GM18511 (cell line): ENCODE data around the gene TUBB3.
"Not testable (repeated sequence)": the region's sequence is repeated elsewhere in the genome, so short reads cannot be mapped to it uniquely, and the experiment has no call there.

Experiments
- ATAC-seq: cut with Tn5 transposase; IDR thresholded peaks from one replicate; pipeline ENCODE4 v1.9.1; 2021; ENCODE audit warnings: mild to moderate bottlenecking, moderate library complexity; ENCODE audit not compliant: unreplicated experiment

TUBB3 gene

DNA sequence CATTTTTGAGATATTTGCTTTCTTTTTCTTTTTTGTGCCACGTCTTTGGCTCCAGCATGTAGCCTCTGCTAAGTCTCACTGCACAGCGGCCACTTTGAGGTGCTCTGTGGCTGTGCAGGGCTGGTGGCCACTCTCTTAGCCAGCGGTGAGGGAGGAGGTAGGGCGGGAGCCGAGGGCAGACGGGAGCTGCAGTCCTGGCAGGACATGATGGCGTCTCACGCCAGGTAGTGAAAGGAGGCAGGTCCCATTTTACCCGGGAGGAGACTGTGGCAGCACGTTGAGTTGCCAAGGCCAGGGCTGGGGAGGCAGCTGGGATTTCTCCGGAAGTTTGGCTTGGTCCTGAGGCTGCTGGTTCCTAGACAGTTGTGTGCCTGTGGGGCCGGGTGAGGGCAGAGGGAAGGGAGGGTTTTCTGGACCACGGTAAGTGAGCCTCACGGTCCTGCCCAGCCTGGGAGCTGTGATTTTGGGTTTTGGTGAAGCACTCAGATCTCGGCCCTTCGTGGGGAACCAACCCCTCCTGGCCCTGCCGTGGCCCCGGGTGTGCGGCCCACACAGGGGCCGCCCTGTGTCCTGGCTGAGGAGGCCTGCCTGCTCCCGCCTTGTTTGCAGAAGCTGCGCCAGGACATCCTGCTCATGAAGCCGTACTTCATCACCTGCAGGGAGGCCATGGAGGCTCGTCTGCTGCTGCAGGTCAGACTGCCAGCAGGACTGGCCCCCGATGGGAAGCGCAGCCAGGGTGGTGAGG, 39.8 kb downstream of the TUBB3 start:
- no peak for ATAC-seq

GRCh38 chr16:89964201-89964600, 41.1 kb downstream of the TUBB3 start:
- no peak for ATAC-seq

DNA sequence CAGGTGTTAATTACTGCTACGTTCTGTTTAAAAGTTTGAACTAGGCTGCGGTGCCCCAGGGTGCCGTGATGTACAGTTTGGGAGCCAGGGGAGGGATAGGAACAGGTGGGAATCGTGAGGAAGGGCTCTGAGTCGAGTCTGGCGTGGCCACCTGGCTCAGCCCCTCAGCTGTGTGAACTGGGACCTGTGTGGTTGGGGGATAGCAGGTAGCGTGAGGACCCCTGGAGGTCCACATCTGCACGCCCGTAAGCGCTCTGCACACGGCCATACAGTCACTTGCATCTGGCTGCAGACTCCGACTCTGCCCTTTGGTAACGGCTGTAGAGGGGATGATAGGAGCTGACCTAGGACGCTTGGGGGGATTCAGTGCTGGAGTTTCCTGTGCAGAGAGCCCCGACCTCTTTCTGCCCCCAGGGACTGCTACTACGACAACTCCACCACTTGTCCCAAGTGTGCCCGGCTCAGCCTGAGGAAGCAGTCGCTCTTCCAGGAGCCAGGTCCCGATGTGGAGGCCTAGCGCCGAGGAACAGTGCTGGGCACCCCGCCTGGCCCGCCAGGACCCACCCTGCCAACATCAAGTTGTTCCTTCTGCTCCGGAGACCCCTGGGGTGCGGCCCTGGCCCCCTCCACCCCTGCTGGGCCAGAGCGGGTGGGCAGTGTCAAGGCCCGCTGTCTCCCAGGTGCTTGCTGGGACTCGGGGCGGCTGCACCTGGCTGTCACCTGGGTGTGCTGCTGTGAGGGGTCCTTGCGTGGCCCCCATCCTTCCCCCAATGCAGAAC, 42.5 kb downstream of the TUBB3 start:
- ATAC-seq, result no peak

DNA sequence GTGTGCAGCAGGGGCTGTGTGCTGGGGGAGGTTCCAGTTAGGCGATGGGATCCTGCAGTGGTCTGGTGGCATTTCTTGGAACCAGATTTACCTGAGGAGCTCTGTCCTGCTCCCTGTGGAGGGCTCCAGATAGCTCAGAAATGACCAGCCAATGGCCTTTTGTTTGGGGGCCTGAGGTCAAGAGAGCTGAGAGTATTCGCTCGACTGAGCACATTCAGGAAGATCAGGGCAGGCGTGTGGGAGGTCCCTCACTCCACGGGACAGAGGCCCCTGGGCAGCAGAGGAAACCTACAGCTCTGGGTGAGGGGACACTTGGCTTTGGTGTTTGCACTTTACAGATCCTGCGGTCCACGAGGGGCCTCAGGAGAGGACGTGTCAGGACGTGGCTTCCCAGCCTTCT, 43.6 kb downstream of the TUBB3 start:
- ATAC-seq, result no peak

DNA sequence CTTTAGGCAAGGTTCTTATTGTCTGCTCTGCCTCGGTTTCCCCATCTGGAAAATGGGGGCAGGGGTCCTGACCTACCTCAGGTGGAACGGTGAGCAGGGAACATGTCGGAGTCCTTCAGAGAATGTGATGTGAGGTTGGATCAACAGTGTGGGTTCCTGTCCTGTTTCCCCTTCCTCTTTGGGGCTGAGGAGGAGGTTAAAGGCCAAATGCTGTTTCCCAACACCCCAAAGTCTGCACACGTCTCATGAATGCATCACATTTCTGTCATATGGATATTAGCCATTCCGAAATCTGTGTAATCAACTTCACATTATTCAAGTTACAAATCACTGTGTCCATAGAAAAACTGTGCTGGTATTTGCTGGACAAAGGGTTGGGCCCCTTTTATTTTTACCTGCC, 44.3 kb downstream of the TUBB3 start:
- ATAC-seq, result not testable (repeated sequence)

GRCh38 chr16:89968074-89968473, 44.9 kb downstream of the TUBB3 start:
- ATAC-seq, result not testable (repeated sequence)

DNA sequence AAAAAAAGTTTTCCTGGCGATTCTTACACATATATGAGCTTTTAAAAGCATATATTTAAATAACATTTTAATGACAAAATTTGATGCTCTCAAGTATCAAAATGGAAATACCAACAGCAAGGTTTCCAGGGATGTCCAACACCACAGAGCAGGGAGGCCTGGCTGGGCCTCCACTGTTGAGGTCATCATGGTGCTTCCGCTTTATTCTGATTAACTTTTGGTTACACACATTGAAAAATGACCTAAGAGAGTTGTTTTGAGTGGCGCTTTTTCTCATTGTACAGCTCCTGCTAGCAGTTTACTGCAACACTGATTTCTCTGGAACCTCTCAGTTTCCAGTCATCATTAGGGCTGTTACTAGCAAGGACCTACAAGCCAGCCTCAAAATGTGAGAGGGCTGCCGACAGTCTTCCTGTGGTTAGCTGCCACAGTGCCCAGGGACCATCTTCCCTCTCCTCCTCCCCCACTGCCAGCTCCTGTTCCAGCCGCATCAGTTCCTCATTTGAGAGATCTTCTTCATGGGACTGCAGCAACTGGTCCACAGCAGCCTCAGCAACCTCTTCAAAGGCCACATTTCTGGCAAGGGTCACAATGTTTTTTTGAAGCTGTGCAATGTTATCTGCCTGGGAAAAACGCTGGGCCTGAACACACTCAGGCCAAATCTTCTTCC, 46.7 kb downstream of the TUBB3 start:
- ATAC-seq, result no peak

- no peak for ATAC-seq
Observed at GRCh38 chr16:89971495-89972243, 48.5 kb downstream of the TUBB3 start.

DNA sequence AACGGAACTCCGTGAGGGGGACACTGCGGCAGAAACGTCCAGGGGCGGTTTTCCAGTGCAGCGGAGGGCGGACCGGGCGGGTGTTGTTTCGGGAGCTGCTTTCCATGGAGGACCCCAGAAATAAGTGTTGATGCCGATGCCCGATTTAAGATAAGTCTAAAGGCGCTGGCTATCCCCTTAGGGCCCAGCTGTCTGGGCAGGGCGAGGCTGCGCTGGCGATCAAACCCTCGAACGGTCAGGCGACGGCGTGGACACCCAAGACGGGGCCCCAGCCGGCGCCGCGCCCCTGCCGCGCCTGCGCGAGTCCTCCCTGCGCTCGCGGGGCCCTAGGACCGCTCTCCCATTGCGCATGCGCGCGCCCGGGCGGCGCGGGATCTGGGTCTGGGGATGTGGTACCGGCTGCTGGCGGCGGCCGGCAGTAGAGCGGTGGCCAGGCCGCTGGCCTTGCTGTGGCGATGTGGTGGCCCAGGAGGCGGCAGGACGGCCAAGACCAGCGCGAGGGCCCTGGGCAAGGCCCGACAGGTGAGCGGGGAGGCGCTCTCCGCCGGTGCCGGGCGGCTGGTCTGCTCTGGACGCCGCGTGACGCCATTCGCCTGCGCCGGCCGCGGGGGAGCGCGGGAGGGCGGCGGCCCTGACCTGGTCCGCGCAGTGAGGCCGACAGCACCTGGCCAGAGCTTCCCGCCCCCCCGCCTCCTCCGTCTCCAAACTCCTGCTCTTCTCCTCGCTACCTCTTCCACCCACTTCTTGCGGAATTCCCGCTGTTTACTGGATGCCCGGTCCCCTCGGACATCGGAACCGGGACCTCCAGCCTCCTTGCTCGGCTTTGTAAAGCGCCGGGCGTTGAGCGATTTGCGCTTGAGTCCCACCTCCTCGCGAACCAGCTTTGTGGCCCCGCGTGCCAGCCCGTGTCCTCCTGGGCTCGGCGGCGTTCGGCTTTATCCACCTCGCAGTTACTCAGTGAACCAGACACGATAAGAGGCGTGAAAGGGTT, 49.4 kb downstream of the TUBB3 start:
- ATAC-seq, result peak; percentile 92

DNA sequence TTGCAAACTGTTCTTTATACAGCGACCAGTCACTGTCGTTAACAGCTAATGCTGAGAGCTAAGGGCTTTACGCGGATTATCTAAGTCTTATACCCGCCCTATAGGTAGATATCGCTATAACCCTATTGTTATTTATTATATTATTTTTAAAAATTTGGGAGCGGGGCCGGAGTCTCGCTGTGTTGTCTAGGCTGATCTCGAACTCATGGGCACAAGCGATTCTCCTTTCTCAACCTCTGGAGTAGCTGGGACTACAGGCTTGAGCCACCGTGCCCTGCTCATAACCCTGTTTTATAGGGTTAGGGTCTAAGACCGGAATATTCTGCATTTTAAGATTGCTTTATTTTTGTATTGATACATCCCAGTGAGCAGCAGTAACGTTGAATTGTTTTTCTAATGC, 50.1 kb downstream of the TUBB3 start:
- no peak for ATAC-seq

DNA sequence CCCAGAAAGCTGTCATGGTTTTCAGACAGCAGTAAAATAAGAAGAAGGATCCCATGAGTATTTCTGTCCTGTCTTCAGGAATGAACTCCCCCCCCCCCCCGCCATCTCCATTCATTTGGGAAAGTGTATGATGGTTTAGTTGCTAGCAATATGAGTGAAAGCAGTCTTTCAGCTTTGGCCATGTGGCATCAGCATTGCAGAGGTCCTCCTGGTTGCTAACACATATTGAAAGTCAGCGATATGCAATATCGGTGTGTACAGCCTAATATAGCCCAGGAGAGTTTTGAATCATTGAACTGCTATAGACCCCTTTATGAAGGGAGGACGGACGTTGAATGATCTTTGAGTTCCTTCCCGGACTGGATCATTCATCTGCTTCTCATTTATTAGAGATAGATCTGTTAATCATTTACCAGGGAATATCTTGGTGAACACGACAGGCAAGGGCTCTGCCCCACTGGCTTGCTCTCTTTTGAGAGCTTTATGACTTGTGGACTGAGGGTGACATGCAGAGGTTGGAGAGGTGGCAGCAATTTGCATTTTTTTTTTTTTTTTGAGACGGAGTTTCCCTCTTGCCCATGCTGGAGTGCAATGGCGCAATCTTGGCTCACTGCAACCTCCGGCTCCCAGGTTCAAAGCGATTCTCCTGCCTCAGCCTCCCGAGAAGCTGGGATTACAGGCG, 50.7 kb downstream of the TUBB3 start:
- no peak for ATAC-seq

GRCh38 chr16:89974870-89975269, 51.7 kb downstream of the TUBB3 start:
- no peak for ATAC-seq

- no peak for ATAC-seq
Observed at GRCh38 chr16:89981414-89981813, 58.3 kb downstream of the TUBB3 start.

DNA sequence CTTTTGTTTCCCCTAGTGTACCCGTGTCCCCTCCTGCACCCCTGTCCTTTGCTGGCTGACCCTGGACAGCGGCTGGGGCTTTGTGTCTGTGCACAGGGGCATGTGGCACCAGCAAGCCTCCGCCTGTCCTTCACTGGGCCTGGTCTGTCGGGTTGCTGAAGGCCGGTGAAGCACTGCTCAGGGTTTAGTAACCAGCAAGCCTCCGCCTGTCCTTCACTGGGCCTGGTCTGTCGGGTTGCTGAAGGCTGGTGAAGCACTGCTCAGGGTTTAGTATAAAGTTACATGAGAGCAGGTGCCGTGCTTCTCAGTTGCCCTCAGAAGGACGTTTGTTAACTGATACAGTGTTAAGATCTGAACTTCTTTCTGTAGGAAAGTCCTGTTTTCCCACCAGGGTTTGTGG, 59.2 kb downstream of the TUBB3 start:
- no peak for ATAC-seq

DNA sequence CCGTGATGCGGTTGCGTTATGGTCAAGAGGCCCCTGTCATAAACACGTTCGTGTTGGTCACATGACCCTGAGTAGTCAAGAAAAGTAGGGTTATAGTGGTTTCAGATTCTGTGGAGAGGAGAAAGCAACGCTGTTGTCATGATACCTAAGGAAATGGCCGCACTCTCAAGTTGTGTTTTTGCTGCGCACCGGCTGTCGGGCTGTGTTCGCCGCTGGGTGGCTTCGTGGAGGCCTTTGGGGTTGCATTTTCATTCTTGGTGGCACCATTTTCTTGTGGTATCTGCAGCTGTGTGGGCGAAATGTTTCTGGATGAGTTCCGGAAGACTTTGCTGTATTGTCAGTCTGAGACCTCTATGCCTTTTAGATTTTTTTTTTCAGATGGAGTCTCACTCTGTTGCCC, 60.4 kb downstream of the TUBB3 start:
- no peak for ATAC-seq

DNA sequence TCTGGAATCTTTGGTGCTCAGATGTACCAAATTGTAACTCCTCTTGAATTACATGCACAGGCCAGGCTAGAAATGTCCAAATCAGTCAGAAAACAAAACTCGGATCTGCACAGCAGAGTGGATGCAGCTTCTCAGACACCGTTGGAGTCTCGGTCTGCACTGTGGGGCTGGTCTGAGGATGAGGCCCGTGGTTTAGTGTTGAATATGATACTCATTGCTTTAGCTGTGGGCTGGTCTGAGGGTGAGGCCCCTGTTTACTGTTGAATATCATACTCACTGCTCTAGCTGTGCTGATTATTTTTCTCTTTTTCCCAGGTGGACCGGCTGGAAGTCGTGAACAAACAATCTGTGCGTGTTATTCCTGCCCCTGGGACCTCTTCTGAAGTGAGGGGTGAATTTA, 61.1 kb downstream of the TUBB3 start:
- ATAC-seq, result no peak

GRCh38 chr16:89985219-89985618, 62.1 kb downstream of the TUBB3 start:
- no peak for ATAC-seq
